ENCODE results near the gene WHAMM.
"Not testable (repeated sequence)": the region's sequence is repeated elsewhere in the genome, so short reads cannot be mapped to it uniquely, and the experiment has no call there.

WHAMM gene

GRCh38 chr15:82858932-82859331, 49.5 kb downstream of the WHAMM start:
- Histone ChIP-seq H3K4me3 (ENCODE audit: severe bottlenecking) (no peak overlapping the region), H3K27ac (ENCODE audit: poor library complexity, severe bottlenecking) (no peak overlapping the region), H3K36me3 (ENCODE audit: low read depth) (no peaks in the 10 kb centered on the region; the same call in 1 of the 2 replicates), H3K27me3 (ENCODE audit: insufficient read depth, poor library complexity, severe bottlenecking) (no peaks in the 10 kb centered on the region), H3K9me3 (ENCODE audit: severe bottlenecking) (no peaks in the 10 kb centered on the region), H3K4me1 (ENCODE audit: insufficient read depth, poor library complexity, severe bottlenecking) (no peaks in the 10 kb centered on the region)
- DNase-seq (ENCODE audit: low spot score) (no peak), ATAC-seq (ENCODE audit: low read depth) (no peak)
- no peak for TF ChIP-seq CTCF (IDR thresholded peaks at IDR 0.05; ENCODE audit: poor library complexity, severe bottlenecking)

- Histone ChIP-seq H3K27me3 (ENCODE audit: insufficient read depth, poor library complexity, severe bottlenecking) (no peaks in the 10 kb centered on the region), H3K9me3 (ENCODE audit: severe bottlenecking) (no peaks in the 10 kb centered on the region), H3K4me3 (ENCODE audit: severe bottlenecking) (no peak overlapping the region), H3K36me3 (ENCODE audit: low read depth) (no peaks in the 10 kb centered on the region; the same call in 1 of the 2 replicates), H3K27ac (ENCODE audit: poor library complexity, severe bottlenecking) (no peak overlapping the region), H3K4me1 (ENCODE audit: insufficient read depth, poor library complexity, severe bottlenecking) (no peaks in the 10 kb centered on the region)
- no peak for TF ChIP-seq CTCF (IDR thresholded peaks at IDR 0.05; ENCODE audit: poor library complexity, severe bottlenecking)
- ATAC-seq (ENCODE audit: low read depth) (no peak), DNase-seq (ENCODE audit: low spot score) (peak; percentile 34)
Measured at GRCh38 chr15:82862886-82863285, 53.5 kb downstream of the WHAMM start.

- no peaks in the 10 kb centered on the region for H3K9me3 ChIP-seq (ENCODE audit: severe bottlenecking)
- ATAC-seq (ENCODE audit: low read depth) (no peak), DNase-seq (ENCODE audit: low spot score) (no peak)
- TF ChIP-seq CTCF (IDR thresholded peaks at IDR 0.05; ENCODE audit: poor library complexity, severe bottlenecking) = no peak
- H3K36me3 ChIP-seq (ENCODE audit: low read depth) = peaks cover 3% of the 10 kb centered on the region; the same call in 1 of the 2 replicates
- H3K4me1 ChIP-seq (ENCODE audit: insufficient read depth, poor library complexity, severe bottlenecking) = no peaks in the 10 kb centered on the region
- no peaks in the 10 kb centered on the region for H3K27me3 ChIP-seq (ENCODE audit: insufficient read depth, poor library complexity, severe bottlenecking)
- no peak overlapping the region for H3K4me3 ChIP-seq (ENCODE audit: severe bottlenecking)
- no peak overlapping the region for H3K27ac ChIP-seq (ENCODE audit: poor library complexity, severe bottlenecking)
Measured at GRCh38 chr15:82864967-82865366, 55.5 kb downstream of the WHAMM start.

- peak; percentile 48 for DNase-seq (ENCODE audit: low spot score)
- H3K27ac ChIP-seq (ENCODE audit: poor library complexity, severe bottlenecking); H3K9me3 ChIP-seq (ENCODE audit: severe bottlenecking); ATAC-seq (ENCODE audit: low read depth); H3K4me3 ChIP-seq (ENCODE audit: severe bottlenecking); H3K36me3 ChIP-seq (ENCODE audit: low read depth); H3K27me3 ChIP-seq (ENCODE audit: insufficient read depth, poor library complexity, severe bottlenecking); H3K4me1 ChIP-seq (ENCODE audit: insufficient read depth, poor library complexity, severe bottlenecking): not testable (repeated sequence)
Measured at GRCh38 chr15:82865581-82865980, 56.2 kb downstream of the WHAMM start.

- H3K27me3 ChIP-seq (ENCODE audit: insufficient read depth, poor library complexity, severe bottlenecking); H3K9me3 ChIP-seq (ENCODE audit: severe bottlenecking); H3K27ac ChIP-seq (ENCODE audit: poor library complexity, severe bottlenecking); H3K4me1 ChIP-seq (ENCODE audit: insufficient read depth, poor library complexity, severe bottlenecking); H3K4me3 ChIP-seq (ENCODE audit: severe bottlenecking); H3K36me3 ChIP-seq (ENCODE audit: low read depth); DNase-seq (ENCODE audit: low spot score); ATAC-seq (ENCODE audit: low read depth): not testable (repeated sequence)
Measured at GRCh38 chr15:82865981-82866380, 56.6 kb downstream of the WHAMM start.

- Histone ChIP-seq H3K27ac (ENCODE audit: poor library complexity, severe bottlenecking) (no peak overlapping the region), H3K27me3 (ENCODE audit: insufficient read depth, poor library complexity, severe bottlenecking) (no peaks in the 10 kb centered on the region), H3K9me3 (ENCODE audit: severe bottlenecking) (no peaks in the 10 kb centered on the region), H3K36me3 (ENCODE audit: low read depth) (0 out of 2 replicates have a peak, but pooled peaks cover 3% of the 10 kb centered on the region), H3K4me1 (ENCODE audit: insufficient read depth, poor library complexity, severe bottlenecking) (no peaks in the 10 kb centered on the region), H3K4me3 (ENCODE audit: severe bottlenecking) (no peak overlapping the region)
- no peak for ATAC-seq (ENCODE audit: low read depth)
- no peak for TF ChIP-seq CTCF (IDR thresholded peaks at IDR 0.05; ENCODE audit: poor library complexity, severe bottlenecking)
- DNase-seq (ENCODE audit: low spot score) = no peak
Measured at GRCh38 chr15:82870727-82871320, 61.4 kb downstream of the WHAMM start.
